CD4-positive, alpha-beta T cell treated with Interferon alpha-2 for 1 hour (primary cell): ENCODE measurements around the gene MS4A10.
"Not testable (repeated sequence)": the region's sequence is repeated elsewhere in the genome, so short reads cannot be mapped to it uniquely, and the experiment has no call there.

Experiments
- DNase-seq, 2 donors: peaks; one replicate each; pipeline ENCODE4 v3.0.0-alpha.2; 2020 to 2022

The MS4A10 gene

DNA sequence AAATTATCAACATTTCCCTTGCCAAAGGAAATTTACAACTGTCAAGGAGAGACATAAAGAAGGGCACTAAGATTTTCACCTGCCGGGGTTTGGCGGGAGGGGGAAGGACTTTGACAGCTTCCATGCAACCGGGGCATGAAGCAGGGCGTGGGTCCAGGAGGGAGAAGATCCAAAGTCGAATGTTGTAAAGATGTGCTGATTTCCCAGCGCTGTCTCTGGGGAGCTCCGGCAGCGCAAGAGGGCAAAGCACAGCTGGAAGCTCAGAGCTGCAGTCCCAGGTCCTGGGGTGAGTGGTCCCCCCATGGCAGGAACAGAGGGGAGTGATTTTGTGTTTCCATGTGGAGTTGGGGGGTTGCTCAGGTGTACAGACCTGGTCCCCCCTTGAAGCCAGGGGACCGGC lies at the start of gene MS4A10:
TSS of gene MS4A10 (plus strand) at position 198 of the 400 bp plus-strand sequence. CDS start 5,003 bp downstream, outside the sequence.
- no peak for DNase-seq

DNA sequence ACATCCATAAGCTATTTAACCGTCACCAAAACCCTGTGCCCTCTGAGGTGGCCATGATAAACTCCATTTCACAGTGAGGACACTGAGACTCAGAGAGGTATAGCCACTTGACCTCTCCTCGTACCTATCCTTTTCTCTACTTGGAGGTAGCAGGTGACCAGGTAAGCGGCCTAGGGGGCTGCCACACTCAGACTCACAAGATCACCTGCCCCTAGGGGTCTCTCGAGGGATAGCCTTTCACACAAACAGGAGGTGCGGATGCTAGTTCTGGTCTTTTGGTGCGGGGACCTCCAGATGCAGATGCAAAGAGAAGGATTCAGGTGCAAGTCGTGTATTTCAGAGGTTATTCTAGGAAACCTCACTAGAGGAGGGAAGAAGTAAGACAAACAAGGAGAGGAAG lies 46.0 kb upstream of the MS4A10 start:
- no peak for DNase-seq

DNA sequence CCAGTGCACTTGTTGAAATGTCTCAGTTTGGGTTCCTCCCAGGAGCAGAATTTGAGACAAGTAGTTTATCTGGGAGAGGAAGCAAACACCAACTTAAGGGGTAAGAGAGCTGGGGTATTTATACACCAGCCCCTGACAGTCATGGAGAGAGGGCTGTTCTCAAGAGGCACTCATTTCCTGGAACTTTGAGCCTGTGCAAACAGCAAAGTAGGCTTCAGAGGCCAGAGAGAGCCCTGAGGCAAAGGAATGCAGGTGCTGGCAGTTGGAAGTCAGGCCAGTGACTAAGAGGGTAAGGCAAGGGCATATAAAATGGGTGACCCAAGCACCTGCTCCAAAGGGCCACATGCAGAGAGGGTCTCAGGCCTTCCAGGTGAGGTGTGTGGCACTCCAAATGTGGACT lies 44.6 kb upstream of the MS4A10 start:
- no peak for DNase-seq

DNA sequence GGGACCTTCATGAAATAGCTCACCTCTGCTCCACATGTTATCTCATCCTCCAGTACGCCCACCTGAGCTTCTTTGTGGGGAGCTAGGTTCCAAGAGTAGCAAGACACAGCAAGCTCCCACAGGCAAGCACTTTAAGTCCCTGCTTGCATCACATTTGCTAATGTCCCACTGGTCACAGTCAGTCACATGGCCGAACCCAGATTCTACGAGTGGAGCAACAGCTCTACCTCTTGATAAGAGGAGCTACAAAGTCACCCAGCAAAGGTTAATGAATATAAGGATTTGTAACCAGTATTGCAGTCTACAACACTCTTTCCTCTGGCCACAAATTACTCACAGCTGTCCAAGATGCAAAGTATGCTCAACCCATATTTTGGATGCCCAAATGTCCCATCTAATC lies 43.7 kb upstream of the MS4A10 start:
- no peak for DNase-seq

DNA sequence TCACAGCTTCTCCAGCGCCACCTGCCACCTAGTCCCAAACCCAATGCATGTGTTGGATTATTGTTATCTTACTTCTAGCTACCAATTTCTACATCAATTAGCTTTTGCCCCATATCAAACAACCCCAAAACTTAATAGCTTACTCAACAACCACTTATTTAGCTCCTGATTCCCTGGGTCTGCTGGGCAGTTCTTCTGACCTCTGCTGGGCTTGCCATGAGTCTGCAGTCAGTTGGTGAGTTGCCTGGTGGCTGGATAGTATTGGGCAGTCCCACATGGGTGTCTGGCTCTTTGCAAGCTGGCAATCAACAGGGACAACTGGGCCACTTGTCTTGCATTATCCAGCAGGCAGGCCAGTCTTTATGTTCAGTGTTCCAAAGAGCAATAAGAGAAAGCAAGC lies 42.1 kb upstream of the MS4A10 start:
- DNase-seq = no peak

DNA sequence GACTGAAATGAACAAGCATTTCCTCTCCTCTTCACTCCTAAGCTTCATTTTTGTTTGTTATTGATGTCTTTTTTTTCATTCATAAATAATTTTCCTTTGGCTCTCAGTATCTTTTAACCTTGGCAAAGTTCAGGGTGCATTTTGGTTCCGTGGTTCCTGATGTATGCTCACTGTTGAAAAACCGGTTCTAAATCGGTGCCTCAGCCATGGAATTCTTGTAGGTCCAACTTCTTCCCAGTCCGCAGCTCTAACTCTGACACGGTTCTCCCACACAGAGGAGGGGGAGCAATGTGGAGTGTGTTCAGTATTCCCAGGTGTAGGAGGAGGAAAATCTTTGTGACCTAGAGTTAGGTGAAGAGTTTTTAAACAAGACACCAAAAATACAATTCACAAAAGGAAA lies 41.0 kb upstream of the MS4A10 start:
- no peak for DNase-seq

DNA sequence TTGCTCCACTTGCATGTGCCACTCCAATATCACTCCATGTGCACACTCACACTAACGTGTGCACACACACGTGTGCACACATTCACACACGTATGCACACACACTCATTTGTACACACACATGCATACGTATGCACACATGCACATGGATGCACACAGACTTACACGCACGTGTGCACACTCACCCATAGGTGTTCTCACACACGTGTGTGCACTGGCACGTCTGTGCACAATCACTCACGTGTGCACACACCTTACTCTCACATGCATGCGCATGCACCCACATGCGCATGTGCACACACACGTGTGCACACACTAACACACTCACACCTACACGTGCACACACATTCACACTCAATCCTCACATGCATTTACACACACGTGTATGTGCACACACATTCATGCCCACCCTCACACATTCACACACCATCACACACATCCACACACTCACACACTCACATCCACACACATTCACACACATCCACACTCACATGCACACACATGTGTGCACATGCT lies 37.7 kb upstream of the MS4A10 start:
- no peak for DNase-seq

DNA sequence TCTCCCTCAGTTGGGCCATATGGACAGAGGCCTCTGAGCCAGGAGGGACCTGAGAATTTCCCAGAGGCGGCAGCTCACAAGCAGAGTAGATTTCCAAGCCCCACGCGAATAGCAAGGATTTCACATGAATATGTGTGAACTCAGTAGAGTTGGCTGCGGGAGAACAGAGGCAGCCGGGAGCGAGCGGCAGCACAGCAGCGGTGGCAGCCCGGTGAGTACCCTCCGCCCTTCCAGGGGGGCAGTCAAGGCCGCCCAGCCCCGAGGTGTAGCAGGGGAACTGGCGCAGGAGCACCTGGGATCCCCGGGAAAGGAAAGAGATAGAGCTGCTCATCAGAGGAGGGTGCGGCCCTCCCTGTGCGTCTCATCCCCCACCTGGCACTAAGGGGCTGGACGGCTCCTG lies 36.9 kb upstream of the MS4A10 start:
- DNase-seq = no peak

DNA sequence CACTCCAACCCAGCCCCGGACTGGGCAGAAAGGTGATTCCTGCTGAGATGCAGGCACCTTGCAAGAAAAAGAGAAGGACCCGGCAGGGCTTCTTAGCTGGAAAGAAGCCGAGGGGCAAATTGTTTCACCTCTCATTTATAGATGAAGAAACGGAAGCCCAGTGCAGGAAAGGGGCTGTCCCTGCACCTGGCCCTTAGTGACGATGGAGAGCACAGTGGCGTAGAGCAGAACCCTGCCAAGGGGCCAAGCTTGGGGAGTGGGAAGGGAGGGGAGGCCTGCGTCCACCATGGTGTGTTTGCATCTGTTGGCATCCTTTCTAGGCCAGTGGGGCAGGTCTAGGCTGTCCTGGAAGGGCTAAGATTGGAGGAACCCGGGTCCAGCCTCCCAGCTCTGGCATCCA lies 36.3 kb upstream of the MS4A10 start:
- DNase-seq = no peak

DNA sequence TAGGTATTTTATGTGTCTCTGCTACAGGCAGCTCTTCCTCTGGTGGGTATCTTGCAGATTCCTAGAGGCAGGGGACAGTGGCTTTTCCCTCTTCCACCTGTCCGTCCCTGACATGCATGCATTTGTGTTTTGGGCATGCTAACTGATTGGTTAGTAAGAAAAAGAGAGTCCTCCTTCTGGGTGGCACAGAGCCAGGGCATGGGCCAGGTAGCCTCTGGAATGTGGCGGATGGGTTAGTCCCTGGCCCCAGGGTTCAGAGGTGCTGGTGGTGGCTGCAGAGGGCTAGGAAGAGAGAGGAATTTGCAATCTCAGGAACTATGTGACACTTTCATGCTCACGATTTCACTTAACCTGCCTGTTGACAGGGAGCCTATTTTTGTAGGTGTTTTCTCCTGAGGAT lies 34.2 kb upstream of the MS4A10 start:
- no peak for DNase-seq

DNA sequence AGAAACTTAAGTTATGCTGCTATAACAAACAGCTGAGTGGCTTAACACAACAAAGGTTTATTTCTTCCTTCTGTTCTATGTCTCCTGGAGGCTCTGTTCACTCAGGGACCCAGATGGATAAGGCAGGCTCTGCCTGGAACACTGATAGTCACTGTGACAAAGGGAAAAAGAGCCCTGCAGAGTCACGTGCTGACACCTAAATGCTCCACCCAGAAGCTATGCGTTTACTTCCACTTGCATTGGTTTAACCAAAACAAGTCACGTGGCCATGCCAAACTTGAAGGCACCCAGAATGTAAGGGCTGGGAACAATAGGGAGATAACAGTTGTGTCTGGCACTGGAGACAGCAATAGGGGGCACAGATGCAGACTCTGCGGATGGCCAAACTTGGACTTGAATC lies 31.8 kb upstream of the MS4A10 start:
- no peak for DNase-seq

DNA sequence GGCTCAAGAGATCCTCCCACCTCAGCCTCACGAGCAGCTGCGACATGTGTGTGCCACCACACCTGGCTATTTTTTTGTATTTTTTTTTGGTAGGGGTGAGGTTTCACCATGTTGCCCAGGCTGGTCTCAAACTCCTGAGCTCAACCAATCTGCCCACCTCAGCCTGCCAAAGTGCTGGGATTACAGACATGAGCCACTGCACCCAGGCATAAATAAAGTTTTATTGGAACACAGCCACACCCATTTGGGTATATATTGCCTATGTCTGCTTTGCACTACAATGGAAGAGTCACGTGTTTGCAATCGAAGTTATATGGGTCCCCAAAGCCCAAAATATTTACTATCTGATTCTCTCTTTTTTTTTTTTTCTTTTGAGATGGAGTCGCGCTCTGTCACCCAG lies 30.2 kb upstream of the MS4A10 start:
- no peak for DNase-seq

DNA sequence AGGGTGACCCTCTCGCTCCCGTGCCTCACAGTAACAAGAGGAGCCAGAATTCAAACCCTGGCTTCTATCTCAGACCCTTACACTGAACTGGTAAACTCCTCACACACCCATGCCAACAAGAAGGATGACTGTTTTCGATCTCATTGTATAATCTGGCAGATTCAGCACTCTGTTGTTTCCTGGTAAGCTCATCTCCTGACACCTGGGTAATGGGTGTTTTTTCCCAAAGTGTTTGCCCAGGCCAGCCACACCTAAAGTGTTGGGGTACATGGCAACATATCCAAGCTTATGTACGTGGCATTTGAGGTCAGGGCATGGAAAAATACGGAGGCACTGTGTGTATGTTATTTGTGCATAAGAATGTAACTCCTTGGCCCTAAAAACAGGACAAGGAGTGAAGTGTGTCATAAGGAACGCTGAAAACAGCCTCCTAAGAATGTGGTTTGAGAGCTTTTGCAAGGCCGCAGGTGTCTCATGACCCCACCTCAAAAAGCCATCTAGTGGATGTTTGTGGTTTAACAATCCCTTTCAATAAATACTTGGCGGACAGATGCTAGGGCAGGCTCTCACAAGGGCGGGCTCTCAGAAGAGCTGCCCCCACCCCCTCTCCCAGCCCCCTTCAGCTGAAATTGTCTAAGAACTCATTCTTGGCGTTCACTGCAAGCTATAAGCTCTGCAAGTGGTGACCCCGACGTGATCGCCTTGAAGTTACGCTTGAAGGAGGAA lies 28.7 kb upstream of the MS4A10 start, which contains the start of gene MS4A15:
TSS of gene MS4A15 (plus strand) at position 561 of the 726 bp plus-strand sequence. CDS start 6,867 bp downstream, outside the sequence.
- peak in 1 of 2 donors; percentile 1 for DNase-seq

DNA sequence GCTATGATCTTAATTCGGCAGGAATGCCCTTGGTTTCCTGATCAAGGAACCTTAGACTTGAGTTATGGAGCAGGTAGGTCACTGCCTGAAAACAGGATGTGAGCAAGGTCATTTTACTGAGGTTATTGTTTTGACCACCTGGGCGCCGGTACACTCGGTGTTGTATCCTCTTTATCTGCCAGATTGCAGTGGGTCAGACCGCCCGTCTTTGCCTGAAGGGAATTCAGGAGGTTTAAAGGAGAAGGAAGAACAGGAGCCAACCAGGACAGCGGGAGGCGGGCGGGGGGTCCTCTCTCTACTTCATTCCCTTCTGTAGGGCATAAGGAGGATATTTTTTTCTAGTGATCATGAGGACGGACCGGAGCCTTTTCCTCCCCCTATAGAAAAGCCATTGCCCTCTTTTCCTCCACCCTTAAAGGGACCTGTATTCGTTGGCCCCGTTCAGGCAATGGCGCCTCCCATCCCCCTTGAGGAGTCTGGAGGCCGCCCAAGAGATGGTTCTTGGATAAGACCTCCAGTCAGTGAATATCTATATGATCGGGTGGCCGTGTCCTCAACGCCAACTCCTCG lies 27.8 kb upstream of the MS4A10 start:
- DNase-seq = no peak

DNA sequence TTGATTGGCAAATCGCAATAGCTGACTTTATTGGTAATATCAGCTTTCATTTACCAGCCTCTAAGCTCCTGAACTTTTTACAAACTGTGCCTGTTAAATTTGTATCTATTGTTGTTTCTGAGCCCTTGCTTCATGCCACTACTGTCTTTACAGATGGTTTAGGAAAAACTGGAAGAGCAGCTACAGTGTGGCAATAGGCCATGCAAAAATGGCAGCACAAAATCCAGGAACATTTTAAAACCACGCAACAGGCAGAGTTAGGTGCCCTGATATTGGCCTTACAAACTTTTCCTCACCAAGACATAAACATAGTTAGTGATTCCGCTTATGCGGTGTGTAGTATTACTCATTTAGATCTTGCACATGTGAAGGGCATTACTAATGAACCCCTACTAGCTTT lies 26.5 kb upstream of the MS4A10 start:
- not testable (repeated sequence) for DNase-seq

DNA sequence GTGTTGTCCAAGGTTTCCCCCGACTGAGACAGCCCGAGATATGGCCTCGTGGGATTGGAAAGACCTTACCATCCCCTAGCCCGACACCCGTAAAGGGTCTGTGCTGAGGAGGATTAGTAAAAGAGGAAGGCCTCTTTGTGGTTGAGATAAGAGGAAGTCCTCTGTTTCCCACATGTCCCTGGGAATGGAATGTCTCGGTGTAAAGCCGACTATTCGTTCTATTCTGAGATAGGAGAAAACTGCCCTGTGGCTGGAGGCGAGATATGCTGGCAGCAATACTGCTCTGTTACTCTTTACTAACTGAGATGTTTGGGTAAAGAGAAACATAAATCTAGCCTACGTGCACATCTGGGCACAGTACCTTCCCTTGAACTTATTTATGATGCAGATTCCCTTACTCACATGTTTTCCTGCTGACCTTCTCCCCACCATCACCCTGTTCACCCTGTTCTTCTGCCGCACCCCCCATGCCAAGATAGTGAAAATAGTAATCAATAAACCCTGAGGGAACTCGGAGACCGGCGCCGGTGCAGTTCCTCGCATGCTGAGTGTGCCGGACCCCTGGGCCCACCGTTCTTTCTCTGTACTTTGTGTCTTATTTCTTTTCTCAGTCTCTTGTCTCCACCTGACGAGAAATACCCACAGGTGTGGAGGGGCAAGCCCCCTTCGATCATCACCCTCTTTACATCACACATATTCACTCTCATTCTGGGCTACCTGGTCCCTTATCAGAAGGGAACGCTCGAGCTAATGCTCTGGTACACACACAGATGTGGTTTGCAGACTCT lies 25.5 kb upstream of the MS4A10 start:
- DNase-seq = not testable (repeated sequence)

DNA sequence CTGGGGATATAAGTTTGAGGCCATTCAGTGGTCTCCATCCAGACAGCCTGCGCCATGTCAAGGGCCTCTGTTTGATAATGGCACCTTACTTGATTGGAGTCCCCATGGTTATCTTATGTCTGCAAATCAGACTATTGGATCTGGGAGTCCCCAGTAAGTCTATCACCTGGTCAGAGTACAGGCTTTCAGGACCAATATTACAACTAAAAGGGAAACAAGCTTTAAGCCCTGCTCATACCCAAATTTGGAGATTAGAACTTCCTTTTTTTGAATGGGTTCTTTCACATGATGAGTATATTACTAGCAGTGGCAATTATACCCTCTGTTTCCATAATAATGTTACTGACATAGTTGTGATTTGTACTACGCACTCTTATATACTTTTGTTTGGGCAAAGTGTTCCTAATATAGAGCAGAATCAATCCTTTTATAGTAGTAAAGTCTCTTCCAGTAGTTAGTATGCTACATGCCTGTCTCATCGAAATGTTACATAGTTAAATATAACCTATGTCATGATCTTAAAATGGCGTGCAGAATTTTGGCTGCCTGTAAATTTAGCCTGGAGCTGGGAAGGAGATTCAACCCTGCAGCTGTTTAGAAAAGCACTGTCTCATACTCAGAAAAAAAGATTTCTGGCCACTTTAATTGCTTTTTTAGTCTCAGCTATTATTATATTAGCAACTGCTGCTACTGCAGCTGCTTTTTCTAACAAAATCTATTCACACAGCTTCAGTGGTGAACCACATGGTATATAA lies 23.5 kb upstream of the MS4A10 start:
- no peak for DNase-seq

DNA sequence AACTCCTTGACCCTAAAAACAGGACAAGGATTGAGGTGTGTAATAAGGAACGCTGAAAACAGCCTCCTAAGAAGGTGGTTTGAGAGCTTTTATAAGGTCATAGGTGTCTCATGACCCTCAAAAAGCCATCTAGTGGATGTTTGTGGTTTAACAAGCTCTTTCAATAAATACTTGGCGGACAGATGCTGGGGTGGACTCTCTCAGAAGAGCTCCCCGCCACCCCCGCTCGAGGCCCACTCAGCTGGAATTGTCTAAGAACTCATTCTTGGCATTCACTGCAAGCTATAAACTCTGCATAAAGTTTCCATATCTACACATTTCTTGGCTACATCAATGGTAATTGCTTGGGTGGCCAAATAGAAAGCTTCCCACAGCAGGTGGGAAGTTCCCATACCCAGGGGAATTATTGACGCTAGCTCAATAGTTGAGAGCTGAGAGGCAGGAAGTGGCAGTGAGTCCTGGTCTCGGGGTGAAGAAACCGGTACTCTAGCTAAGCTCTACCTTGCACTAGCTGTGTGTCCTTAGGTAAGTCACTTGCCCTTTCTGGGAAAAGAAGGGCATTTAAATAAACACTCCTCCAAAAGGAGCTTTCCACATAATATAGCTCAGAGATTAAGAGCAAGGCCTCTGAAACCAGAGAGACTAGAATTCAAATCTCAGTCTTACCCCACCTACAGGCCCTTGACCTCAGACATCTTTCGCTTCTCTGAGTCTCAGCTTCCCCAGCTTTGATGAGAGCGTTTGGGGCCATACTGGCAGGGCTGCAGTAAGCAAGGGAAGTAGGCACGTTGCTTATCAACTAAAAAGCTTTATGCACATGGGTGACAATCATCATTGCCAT lies 22.1 kb upstream of the MS4A10 start:
- peak in 1 of 2 donors; percentile 7 for DNase-seq

DNA sequence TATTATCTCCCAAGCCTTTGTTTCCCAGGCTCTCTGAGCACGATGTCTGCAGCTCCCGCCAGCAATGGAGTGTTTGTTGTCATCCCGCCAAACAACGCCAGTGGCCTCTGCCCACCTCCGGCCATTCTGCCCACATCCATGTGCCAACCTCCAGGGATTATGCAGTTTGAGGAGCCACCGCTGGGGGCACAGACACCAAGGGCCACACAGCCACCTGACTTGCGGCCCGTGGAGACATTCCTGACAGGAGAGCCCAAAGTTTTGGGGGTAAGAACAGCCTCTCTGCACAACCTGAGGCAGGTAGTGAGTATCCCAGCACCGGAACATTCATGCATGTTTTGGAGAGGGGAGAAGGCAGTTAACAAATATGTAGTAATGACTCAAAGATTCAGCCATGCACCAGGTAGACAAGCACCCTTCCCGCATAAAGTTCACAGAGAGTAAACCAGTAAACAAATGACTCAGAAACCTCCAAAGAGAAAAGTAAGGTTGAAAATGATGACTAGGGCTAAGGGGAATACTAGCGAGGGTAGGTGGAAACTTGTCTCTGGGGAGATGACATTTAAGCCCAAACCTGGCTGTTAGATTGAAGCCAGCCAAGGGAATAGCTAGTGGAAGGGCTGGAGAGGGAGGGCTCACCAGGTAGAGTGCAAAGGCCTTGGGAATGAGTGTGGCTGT lies 21.3 kb upstream of the MS4A10 start:
- DNase-seq = no peak

DNA sequence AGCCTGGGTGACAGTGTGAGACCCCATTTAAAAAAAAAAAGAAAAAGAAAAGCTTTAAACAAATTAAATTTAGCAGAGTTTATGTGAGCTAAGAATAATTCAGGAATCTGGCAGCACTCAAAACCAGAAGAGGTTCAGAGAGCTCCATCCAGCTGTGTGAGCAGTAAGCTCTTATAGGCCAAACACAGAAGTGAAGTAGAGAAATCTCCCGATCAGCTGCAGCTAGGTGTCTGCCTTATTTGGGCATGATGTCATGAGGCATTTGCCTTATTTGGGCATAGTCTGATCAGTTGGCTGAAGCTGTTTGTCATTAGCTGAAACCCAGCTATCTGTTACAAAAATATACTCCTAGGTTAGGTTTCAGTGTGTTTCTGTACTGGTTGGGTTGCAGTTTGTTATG lies 20.3 kb upstream of the MS4A10 start:
- DNase-seq = no peak

DNA sequence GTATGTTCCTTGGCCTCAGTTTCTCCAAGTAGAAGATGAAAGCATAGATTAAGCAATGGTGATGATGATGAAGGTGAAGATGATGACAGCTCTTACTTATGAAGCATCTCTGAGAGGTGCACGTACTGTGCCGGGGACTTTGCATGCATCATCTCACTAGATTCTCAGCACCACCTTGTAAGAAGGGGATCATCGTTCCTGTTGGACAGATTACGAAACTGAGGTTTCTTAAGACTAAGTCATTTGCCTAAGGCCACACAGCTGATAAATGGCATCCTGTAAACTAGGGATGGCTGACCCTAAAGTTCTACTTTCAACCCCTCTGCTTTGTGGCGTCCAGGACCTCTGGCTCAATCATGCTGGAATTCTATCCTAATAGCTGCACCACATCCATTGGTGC lies 19.8 kb upstream of the MS4A10 start:
- no peak for DNase-seq
